ENCODE data around the gene PRAC1. TPM values are rescaled to one million over a fixed set of nuclear protein-coding genes. Genes with fewer than 3 reads are reported as not detected.
"Not testable (repeated sequence)": the region's sequence is repeated elsewhere in the genome, so short reads cannot be mapped to it uniquely, and the experiment has no call there.

Gene PRAC1
- total RNA-seq, 1 donor from 2014 or later = not detected

- Histone ChIP-seq H3K36me3 (ENCODE audit: control insufficient read depth, insufficient read depth, low read length) (no peaks in the 10 kb centered on the region), H3K27me3 (ENCODE audit: control insufficient read depth, insufficient read depth, low read length) (peaks cover 62% of the 10 kb centered on the region), H3K4me3 (ENCODE audit: low read depth, low read length) (no peak overlapping the region)
- no peak for TF ChIP-seq CTCF (IDR thresholded peaks at IDR 0.05; ENCODE audit: insufficient read depth, low read length, poor library complexity, severe bottlenecking)
- DNase-seq (ENCODE audit: low read depth) = no peak
These were observed 4.7 kb downstream of the PRAC1 start for GRCh38 chr17:48717367-48718226.

GRCh38 chr17:48716549-48716948, 5.8 kb downstream of the PRAC1 start:
- not testable (repeated sequence) for DNase-seq (ENCODE audit: low read depth); H3K4me3 ChIP-seq (ENCODE audit: low read depth, low read length); H3K36me3 ChIP-seq (ENCODE audit: control insufficient read depth, insufficient read depth, low read length)
- H3K27me3 ChIP-seq (ENCODE audit: control insufficient read depth, insufficient read depth, low read length) = peaks cover 58% of the 10 kb centered on the region

- TF ChIP-seq CTCF (IDR thresholded peaks at IDR 0.05; ENCODE audit: insufficient read depth, low read length, poor library complexity, severe bottlenecking) = no peak
- no peaks in the 10 kb centered on the region for H3K36me3 ChIP-seq (ENCODE audit: control insufficient read depth, insufficient read depth, low read length)
- H3K4me3 ChIP-seq (ENCODE audit: low read depth, low read length) = no peak overlapping the region
- H3K27me3 ChIP-seq (ENCODE audit: control insufficient read depth, insufficient read depth, low read length) = peaks cover 50% of the 10 kb centered on the region
- no peak for DNase-seq (ENCODE audit: low read depth)
These were observed 6.6 kb downstream of the PRAC1 start for GRCh38 chr17:48715496-48716399.

GRCh38 chr17:48711128-48711527, 11.2 kb downstream of the PRAC1 start:
- Histone ChIP-seq H3K36me3 (ENCODE audit: control insufficient read depth, insufficient read depth, low read length) (no peaks in the 10 kb centered on the region), H3K27me3 (ENCODE audit: control insufficient read depth, insufficient read depth, low read length) (peaks cover 16% of the 10 kb centered on the region), H3K4me3 (ENCODE audit: low read depth, low read length) (no peak overlapping the region)
- no peak for DNase-seq (ENCODE audit: low read depth)
- TF ChIP-seq CTCF (IDR thresholded peaks at IDR 0.05; ENCODE audit: insufficient read depth, low read length, poor library complexity, severe bottlenecking) = no peak

GRCh38 chr17:48704361-48705248, 17.7 kb downstream of the PRAC1 start:
- no peak for DNase-seq (ENCODE audit: low read depth)
- no peaks in the 10 kb centered on the region for H3K27me3 ChIP-seq (ENCODE audit: control insufficient read depth, insufficient read depth, low read length)
- no peak for TF ChIP-seq CTCF (IDR thresholded peaks at IDR 0.05; ENCODE audit: insufficient read depth, low read length, poor library complexity, severe bottlenecking)

More at GRCh38 chr17:48704361-48705248, 17.7 kb downstream of the PRAC1 start:
- Histone ChIP-seq H3K36me3 (ENCODE audit: control insufficient read depth, insufficient read depth, low read length) (no peaks in the 10 kb centered on the region), H3K4me3 (ENCODE audit: low read depth, low read length) (no peak overlapping the region)
